Esophagus squamous epithelium (tissue), 5 donors: ENCODE measurements around the gene RPS6KB2. TPM values are rescaled to one million over a fixed set of nuclear protein-coding genes. Genes with fewer than 3 reads are reported as not detected.
A peak's percentile ranks its signal among the peaks of the same experiment; 100 is the strongest.

Experiments
- DNase-seq: peaks from one replicate; lab custom pipeline; 2025; lab: John Stamatoyannopoulos, UW
- H3K27ac ChIP-seq, 4 donors: fragments of 200-600 bp; sonication (generic); one replicate each; pipeline ENCODE4 v1.5.1; 2016 to 2019; ENCODE audit warnings: mild to moderate bottlenecking in 1 of 4
- H3K27me3 ChIP-seq, 4 donors: fragments of 200-600 bp; sonication (generic); 1 replicate in 3 of 4; 2 replicates in 1 of 4; pipeline versions ENCODE4 v1.5.1 to v1.6.0; 2017 to 2021; ENCODE audit warnings: antibody characterized with exemption in 1 of 4
- H3K36me3 ChIP-seq, 3 donors: fragments of 200-600 bp; sonication (generic); one replicate each; pipeline ENCODE4 v1.5.1; 2016 to 2019
- H3K4me1 ChIP-seq, 3 donors: fragments of 200-600 bp; sonication (generic); one replicate each; pipeline ENCODE4 v1.5.1; 2017 to 2019
- H3K4me3 ChIP-seq, 4 donors: fragments of 200-600 bp; sonication (generic); 1 replicate in 3 of 4; 2 replicates in 1 of 4; pipeline ENCODE4 v1.5.1; 2016 to 2019; ENCODE audit warnings: mild to moderate bottlenecking in 2 of 4, moderate library complexity in 1 of 4
- H3K9me3 ChIP-seq, 3 donors: fragments of 200-600 bp; sonication (generic); one replicate each; pipeline ENCODE4 v1.5.1; 2016 to 2019
- POLR2A ChIP-seq, 4 donors: fragments of 450-650 bp; IDR thresholded peaks; one replicate each; pipeline ENCODE4 v1.6.1; 2017; ENCODE audit warnings: antibody characterized with exemption in 4 of 4, mild to moderate bottlenecking in 4 of 4, moderate library complexity in 3 of 4
- WGBS, 2 donors: methylation state at CpG; one replicate each; pipeline ENCODE4 v1.1.5; 2018; 5-methylcytosine and 5-hydroxymethylcytosine counted together
- intact Hi-C: fragments of 100-400 bp; cut with DNase I; formaldehyde crosslinking; loops from one replicate; pipeline ENCODE4 v1.15.0; 2022
- total RNA-seq, 4 donors: library from RNA; depleted of rRNA; stranded (reverse); fragments of >200 nt; gene quantifications; one replicate each; pipeline ENCODE4 v1.1.0, GENCODE V29; 2016
- TF ChIP-seq, protein P1 (sequence below), 6 experiments: fragments of 450-650 bp in 4 of 6; fragments of 200-600 bp in 2 of 6; sonication (generic) in 2 of 6; IDR thresholded peaks; one replicate each; pipeline ENCODE4 v1.5.1; 2016 to 2019; ENCODE audit warnings: antibody characterized with exemption in 6 of 6, mild to moderate bottlenecking in 4 of 6, moderate library complexity in 4 of 6
- donor health status: DM: yes; HTN: yes; CAD: no.

The RPS6KB2 gene
- total RNA-seq, 4 donors from 2014 or later: 67.5 to 121 (median 113) TPM

DNA sequence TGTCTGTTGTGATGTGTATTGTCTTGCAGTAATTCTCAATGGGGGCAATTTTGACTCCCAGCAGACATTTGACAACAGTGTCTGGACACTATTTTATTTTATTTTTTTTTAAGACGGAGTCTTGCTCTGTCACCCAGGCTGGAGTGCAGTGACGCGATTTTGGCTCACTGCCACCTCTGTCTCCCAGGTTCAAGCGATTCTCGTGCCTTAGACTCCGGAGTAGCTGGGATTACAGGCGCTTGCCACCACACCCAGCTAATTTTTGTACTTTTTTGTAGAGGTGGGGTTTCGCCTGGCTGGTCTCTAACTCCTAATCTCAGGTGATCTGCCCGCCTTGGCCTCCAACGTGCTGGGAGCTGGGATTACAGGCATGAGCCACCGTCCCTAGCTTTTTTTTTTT, 1.4 kb downstream of the RPS6KB2 start:
- peak overlapping the region; percentile 93 to 97 (median 95) for H3K27ac ChIP-seq
- 37 to 43% methylated on average over 9 to 11 of the region's 11 CpGs for WGBS, 2 donors
- H3K4me3 ChIP-seq: peak overlapping the region in 3 of 4 donors; percentile 85 to 95 (median 86)
- DNase-seq: no peak
- H3K36me3 ChIP-seq: peaks cover 33 to 51% (median 33%) of the 10 kb centered on the region in 3 donors
- H3K9me3 ChIP-seq: no peaks in the 10 kb centered on the region
- peaks cover 24 to 62% (median 28%) of the 10 kb centered on the region in 3 donors for H3K4me1 ChIP-seq
- no peaks in the 10 kb centered on the region for H3K27me3 ChIP-seq
- intact Hi-C loops: no loop called here
- TF ChIP-seq, protein P1, sequence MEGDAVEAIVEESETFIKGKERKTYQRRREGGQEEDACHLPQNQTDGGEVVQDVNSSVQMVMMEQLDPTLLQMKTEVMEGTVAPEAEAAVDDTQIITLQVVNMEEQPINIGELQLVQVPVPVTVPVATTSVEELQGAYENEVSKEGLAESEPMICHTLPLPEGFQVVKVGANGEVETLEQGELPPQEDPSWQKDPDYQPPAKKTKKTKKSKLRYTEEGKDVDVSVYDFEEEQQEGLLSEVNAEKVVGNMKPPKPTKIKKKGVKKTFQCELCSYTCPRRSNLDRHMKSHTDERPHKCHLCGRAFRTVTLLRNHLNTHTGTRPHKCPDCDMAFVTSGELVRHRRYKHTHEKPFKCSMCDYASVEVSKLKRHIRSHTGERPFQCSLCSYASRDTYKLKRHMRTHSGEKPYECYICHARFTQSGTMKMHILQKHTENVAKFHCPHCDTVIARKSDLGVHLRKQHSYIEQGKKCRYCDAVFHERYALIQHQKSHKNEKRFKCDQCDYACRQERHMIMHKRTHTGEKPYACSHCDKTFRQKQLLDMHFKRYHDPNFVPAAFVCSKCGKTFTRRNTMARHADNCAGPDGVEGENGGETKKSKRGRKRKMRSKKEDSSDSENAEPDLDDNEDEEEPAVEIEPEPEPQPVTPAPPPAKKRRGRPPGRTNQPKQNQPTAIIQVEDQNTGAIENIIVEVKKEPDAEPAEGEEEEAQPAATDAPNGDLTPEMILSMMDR (IDR thresholded peaks at IDR 0.05): no peak
- no peak for TF ChIP-seq POLR2A (IDR thresholded peaks at IDR 0.05)

DNA sequence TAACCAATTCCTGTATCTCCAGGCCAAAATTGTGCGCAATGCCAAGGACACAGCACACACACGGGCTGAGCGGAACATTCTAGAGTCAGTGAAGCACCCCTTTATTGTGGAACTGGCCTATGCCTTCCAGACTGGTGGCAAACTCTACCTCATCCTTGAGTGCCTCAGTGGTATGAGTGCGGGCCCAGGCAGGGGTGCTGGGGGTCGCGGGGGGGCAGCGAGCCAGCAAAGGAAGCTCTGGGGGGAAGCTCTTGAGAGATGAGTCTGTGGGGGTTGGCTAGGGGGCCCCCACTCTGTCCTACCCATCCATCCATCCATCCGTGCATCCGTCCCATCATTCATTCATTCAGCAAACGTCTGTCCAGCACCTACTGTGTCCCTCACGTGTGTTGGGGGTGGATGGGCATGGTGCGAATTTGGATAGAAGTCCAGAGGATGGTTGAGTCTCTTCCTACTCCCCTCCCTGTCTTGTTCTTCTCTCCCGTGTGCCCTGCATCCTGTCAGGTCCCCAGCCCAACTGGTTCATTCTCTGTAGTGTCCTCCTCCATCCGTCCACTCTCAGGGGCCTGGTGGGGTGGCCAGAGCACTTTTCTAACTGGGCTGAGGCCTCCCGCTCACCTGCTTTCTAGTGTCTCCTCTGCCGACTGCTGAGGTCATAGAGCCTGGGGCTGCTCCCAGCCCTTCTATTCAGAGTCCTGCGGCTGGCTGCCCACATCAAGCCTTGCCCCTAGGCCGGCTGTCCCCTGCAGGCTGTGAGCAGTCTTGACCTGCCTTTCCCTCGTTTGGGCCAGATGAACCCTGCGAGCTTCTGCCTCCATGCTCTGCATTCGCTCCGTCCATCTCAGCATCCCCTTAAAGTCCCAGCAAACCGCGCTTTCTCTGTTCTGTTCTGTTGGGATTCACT, 3.3 kb downstream of the RPS6KB2 start:
- H3K4me3 ChIP-seq: no peak overlapping the region
- H3K27ac ChIP-seq: no peak overlapping the region
- H3K36me3 ChIP-seq: peaks cover 34 to 69% (median 44%) of the 10 kb centered on the region in 3 donors
- WGBS, 2 donors: 85 to 89% methylated on average over 20 of the region's 24 CpGs
- intact Hi-C loops: no loop called here
- H3K9me3 ChIP-seq: no peaks in the 10 kb centered on the region
- no peaks in the 10 kb centered on the region for H3K27me3 ChIP-seq
- H3K4me1 ChIP-seq: peaks cover 39 to 81% (median 42%) of the 10 kb centered on the region in 3 donors
- DNase-seq: no peak
- TF ChIP-seq POLR2A (IDR thresholded peaks at IDR 0.05): no peak
- TF ChIP-seq, protein P1 (IDR thresholded peaks at IDR 0.05): no peak

DNA sequence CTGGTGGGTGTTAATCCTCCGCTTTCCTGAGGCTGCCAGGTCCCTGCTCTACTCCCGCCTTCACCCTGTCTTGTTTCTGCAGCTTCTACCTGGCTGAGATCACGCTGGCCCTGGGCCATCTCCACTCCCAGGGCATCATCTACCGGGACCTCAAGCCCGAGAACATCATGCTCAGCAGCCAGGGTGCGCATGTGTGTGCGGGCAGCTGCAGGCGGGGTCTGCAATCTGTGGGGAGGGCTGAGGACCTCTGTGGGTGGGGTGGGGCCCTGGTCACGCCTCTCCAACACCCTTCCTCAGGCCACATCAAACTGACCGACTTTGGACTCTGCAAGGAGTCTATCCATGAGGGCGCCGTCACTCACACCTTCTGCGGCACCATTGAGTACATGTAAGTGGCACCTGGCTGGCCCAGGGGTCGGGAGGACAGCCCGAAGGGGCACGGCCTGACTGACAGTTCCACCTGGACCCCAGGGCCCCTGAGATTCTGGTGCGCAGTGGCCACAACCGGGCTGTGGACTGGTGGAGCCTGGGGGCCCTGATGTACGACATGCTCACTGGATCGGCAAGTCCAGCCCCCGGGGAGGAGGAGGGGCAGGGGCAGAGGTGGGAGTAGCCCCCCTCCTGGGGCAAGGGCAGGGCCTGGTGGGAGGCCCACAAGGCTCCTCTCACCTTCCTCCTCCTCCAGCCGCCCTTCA, 4.5 kb downstream of the RPS6KB2 start:
- intact Hi-C loops: no loop called here
- Histone ChIP-seq H3K4me3 (no peak overlapping the region), H3K27ac (peak overlapping the region in 1 of 4 donors; percentile 29), H3K4me1 (peaks cover 37 to 85% (median 39%) of the 10 kb centered on the region in 3 donors), H3K36me3 (peaks cover 37 to 80% (median 46%) of the 10 kb centered on the region in 3 donors), H3K27me3 (no peaks in the 10 kb centered on the region), H3K9me3 (no peaks in the 10 kb centered on the region)
- no peak for DNase-seq
- WGBS, 2 donors: 73 to 82% methylated on average over 8 to 9 of the region's 22 CpGs
- no peak for TF ChIP-seq POLR2A (IDR thresholded peaks at IDR 0.05)
- TF ChIP-seq, protein P1 (IDR thresholded peaks at IDR 0.05): no peak

DNA sequence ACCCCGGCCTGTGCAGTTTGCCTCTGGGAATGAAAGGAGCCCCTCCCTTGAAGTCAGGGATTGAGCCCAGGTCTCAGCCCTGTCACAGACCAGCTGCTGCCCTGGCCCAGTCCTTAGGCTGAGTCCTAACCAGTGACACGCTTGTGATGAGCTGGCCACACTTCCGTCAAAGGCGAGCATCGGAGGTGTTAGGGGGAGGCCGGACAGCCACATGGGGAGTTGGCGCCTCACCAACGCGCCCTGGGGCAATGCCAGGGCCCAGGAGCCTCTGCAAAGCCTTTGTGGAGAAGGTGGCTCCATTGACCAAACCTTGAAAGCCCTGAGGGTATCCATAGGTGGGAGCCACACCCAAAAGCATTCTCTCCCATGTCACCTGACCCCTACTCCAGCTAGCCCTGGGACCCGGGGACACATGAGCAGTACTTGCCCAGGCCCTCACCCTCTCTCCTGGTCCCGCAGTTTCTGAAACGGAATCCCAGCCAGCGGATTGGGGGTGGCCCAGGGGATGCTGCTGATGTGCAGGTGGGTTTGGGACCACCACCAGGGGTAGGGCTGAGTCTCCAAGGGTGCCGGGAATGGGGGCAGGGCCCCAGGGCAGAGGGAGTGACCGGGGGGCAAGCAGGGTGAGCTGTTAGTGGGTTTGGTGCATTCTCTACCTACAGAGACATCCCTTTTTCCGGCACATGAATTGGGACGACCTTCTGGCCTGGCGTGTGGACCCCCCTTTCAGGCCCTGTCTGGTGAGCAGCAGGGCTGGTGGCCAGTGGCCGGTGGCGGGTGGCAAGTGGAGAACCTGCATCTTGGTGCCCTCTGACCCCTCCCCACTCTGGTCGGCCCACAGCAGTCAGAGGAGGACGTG, 5.5 kb downstream of the RPS6KB2 start:
- H3K27me3 ChIP-seq: no peaks in the 10 kb centered on the region
- DNase-seq: no peak
- H3K9me3 ChIP-seq: no peaks in the 10 kb centered on the region
- H3K4me1 ChIP-seq: peaks cover 36 to 85% (median 39%) of the 10 kb centered on the region in 3 donors
- TF ChIP-seq, protein P1 (IDR thresholded peaks at IDR 0.05): no peak
- TF ChIP-seq POLR2A (IDR thresholded peaks at IDR 0.05): no peak
- intact Hi-C loops: no loop called here
- peaks cover 44 to 90% (median 51%) of the 10 kb centered on the region in 3 donors for H3K36me3 ChIP-seq
- no peak overlapping the region for H3K4me3 ChIP-seq
- H3K27ac ChIP-seq: peak overlapping the region in 2 of 4 donors; percentile 40 to 79
- 75 to 100% methylated on average over 5 to 6 of the region's 22 CpGs for WGBS, 2 donors
